Left ventricle myocardium inferior (tissue), 1 donor: ENCODE results near the gene SYT17. TPM values are rescaled to one million over a fixed set of nuclear protein-coding genes. Genes with fewer than 3 reads are reported as not detected.

ENCODE experiments used
- DNase-seq: peaks from one replicate; pipeline ENCODE4 v3.0.0-alpha.2; 2020
- H3K27ac ChIP-seq: fragments of 200-600 bp; replicated peaks from 2 replicates; pipeline ENCODE4 v1.8.0; 2021
- H3K27me3 ChIP-seq: fragments of 200-600 bp; 2 replicates; pipeline ENCODE4 v1.8.0; 2021; ENCODE audit warnings: low read depth
- H3K36me3 ChIP-seq: fragments of 200-600 bp; 2 replicates; pipeline ENCODE4 v1.8.0; 2021
- H3K4me1 ChIP-seq: fragments of 200-600 bp; 2 replicates; pipeline ENCODE4 v1.8.0; 2021
- H3K4me3 ChIP-seq: fragments of 200-600 bp; 2 replicates; pipeline ENCODE4 v1.8.0; 2021; ENCODE audit warnings: mild to moderate bottlenecking, moderate library complexity
- H3K9me3 ChIP-seq: fragments of 200-600 bp; replicated peaks from 2 replicates; pipeline ENCODE4 v1.8.0; 2021
- intact Hi-C: fragments of 100-400 bp; cut with micrococcal nuclease; formaldehyde crosslinking; loops from one replicate; pipeline ENCODE4 v1.11.0; 2022
- total RNA-seq: library from RNA; stranded (reverse); fragmentation: NEBNext Ultra II Directional; extraction: Animal tissue kit (Norgen Biotek cat#: 25700); gene quantifications from one replicate; pipeline ENCODE4 v1.2.1, GENCODE V29; 2021
- TF ChIP-seq, protein P1 (sequence below): fragments of 200-600 bp; IDR thresholded peaks from 2 replicates; pipeline ENCODE4 v1.8.0; 2021; ENCODE audit warnings: antibody characterized with exemption, mild to moderate bottlenecking, borderline replicate concordance
- donor health status: DM: no; HTN: yes; CAD: no; lungs with severe emphysema.

SYT17 gene
- total RNA-seq, 1 donor from 2014 or later = 0.49 TPM

DNA sequence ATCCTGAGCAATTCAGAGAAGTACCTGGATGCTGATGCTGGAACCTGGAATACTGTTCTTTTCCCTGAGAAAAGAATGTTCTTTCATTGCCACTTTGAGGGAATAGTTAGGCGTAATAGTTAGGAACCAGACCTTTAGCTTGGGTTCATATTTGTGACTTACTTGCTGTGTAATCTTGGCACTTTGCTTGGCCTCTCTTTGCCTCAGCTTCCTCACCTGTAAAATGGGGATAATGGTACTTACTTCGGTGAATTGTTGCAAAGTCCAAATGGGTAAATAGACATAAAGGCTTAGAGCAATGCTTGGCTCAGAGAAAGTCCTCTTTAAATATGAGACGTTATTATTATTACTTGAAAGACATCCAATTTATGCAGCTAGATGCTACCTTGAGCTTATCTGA, 62.5 kb downstream of the SYT17 start:
- Histone ChIP-seq H3K27me3 (no peaks in the 10 kb centered on the region), H3K9me3 (peaks cover 21% of the 10 kb centered on the region), H3K27ac (no peak overlapping the region), H3K36me3 (peaks cover 18% of the 10 kb centered on the region), H3K4me3 (no peak overlapping the region), H3K4me1 (no peaks in the 10 kb centered on the region)
- TF ChIP-seq, protein P1, sequence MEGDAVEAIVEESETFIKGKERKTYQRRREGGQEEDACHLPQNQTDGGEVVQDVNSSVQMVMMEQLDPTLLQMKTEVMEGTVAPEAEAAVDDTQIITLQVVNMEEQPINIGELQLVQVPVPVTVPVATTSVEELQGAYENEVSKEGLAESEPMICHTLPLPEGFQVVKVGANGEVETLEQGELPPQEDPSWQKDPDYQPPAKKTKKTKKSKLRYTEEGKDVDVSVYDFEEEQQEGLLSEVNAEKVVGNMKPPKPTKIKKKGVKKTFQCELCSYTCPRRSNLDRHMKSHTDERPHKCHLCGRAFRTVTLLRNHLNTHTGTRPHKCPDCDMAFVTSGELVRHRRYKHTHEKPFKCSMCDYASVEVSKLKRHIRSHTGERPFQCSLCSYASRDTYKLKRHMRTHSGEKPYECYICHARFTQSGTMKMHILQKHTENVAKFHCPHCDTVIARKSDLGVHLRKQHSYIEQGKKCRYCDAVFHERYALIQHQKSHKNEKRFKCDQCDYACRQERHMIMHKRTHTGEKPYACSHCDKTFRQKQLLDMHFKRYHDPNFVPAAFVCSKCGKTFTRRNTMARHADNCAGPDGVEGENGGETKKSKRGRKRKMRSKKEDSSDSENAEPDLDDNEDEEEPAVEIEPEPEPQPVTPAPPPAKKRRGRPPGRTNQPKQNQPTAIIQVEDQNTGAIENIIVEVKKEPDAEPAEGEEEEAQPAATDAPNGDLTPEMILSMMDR = no peak
- DNase-seq = no peak
- intact Hi-C loops = no loop called here

DNA sequence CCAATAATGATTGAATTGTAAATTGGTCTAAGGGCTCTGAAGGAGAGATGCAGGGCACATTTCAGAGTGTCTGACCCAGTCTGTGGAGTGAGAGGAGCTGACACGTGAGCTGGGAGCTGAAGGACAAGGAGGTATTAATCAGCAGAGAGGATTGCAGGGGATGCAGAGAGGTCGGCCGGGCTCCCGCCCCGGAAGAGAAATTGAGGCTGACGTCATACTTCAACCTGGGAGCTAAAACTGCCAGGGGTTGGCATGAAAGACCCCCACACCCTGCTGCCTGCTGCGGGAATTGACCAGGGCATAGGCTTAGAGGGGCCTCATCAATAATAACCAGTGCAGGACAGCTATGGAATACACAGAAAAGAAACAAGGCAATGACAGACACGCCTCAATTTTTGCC, 63.8 kb downstream of the SYT17 start:
- Histone ChIP-seq H3K4me1 (no peaks in the 10 kb centered on the region), H3K36me3 (peaks cover 12% of the 10 kb centered on the region), H3K27me3 (no peaks in the 10 kb centered on the region), H3K4me3 (no peak overlapping the region), H3K27ac (no peak overlapping the region), H3K9me3 (peaks cover 29% of the 10 kb centered on the region)
- intact Hi-C loops = no loop called here
- DNase-seq = no peak
- TF ChIP-seq, protein P1 = no peak

DNA sequence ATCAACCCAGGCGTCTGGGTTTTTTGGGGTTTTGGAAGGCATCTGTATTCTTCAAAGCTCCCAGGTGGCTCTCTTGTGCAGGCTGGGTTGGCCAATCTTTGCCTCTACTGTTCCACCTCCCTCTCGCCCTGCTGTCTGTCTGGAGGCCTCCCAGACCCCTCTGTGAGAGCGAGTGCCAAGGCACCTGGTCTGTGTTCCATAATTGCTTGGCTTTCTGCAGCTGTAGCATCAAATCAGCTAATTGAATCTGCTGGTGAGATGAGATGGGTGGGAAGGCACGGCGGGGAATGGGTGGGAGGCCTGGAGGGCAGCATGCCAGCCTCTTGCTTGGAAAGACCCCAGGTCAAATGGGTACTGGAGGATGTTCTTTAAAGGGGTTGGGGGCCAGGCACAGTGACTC, 64.9 kb downstream of the SYT17 start:
- intact Hi-C loops = no loop called here
- TF ChIP-seq, protein P1 = no peak
- no peak overlapping the region for H3K27ac ChIP-seq
- no peaks in the 10 kb centered on the region for H3K4me1 ChIP-seq
- peaks cover 29% of the 10 kb centered on the region for H3K9me3 ChIP-seq
- H3K4me3 ChIP-seq = no peak overlapping the region
- DNase-seq = no peak
- H3K36me3 ChIP-seq = peaks cover 12% of the 10 kb centered on the region
- H3K27me3 ChIP-seq = no peaks in the 10 kb centered on the region

DNA sequence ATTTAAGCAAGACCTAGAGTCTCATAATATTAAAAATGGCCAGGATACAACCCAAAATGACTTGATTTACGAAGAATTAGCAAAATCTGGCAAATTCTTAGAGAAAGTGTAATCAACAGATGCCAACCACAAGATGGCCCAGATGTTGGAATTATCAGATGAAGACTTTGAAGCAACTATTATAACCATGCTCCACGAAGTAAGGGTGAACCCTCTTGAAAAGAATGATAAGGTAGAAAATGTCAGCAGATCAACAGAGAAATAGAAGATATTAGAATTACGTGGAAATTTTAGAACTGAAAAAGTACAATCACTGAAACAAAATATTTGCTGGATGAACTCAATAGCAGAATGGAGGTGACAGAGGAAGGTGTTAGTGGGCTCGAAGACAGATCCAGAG, 67.4 kb downstream of the SYT17 start:
- TF ChIP-seq, protein P1 = no peak
- H3K4me3 ChIP-seq = no peak overlapping the region
- peaks cover 8% of the 10 kb centered on the region for H3K36me3 ChIP-seq
- no peak overlapping the region for H3K27ac ChIP-seq
- no peaks in the 10 kb centered on the region for H3K4me1 ChIP-seq
- intact Hi-C loops = no loop called here
- H3K27me3 ChIP-seq = no peaks in the 10 kb centered on the region
- H3K9me3 ChIP-seq = peaks cover 36% of the 10 kb centered on the region
- DNase-seq = no peak

DNA sequence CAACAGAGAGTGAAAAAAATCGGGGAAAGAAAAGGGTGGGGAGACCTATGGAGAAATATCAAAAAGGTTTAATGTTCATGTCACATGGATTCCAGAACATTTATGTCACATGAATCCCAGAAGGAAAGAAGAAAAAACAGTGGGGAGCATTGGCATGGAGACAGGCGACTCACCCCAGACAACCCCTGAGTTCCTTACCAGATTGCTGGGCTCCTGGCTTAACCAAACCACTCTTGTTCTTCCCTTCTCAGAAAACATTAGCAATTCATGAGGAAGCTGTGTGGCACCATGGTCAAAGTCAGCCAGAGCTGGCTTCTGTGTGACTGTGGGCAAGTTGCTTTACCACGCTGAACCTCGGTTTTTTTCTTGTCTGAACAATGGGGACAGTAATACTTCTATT, 67.8 kb downstream of the SYT17 start:
- no peaks in the 10 kb centered on the region for H3K27me3 ChIP-seq
- H3K9me3 ChIP-seq = peaks cover 36% of the 10 kb centered on the region
- H3K4me1 ChIP-seq = no peaks in the 10 kb centered on the region
- intact Hi-C loops = no loop called here
- peaks cover 8% of the 10 kb centered on the region for H3K36me3 ChIP-seq
- no peak overlapping the region for H3K4me3 ChIP-seq
- no peak for DNase-seq
- H3K27ac ChIP-seq = no peak overlapping the region
- TF ChIP-seq, protein P1 = no peak

DNA sequence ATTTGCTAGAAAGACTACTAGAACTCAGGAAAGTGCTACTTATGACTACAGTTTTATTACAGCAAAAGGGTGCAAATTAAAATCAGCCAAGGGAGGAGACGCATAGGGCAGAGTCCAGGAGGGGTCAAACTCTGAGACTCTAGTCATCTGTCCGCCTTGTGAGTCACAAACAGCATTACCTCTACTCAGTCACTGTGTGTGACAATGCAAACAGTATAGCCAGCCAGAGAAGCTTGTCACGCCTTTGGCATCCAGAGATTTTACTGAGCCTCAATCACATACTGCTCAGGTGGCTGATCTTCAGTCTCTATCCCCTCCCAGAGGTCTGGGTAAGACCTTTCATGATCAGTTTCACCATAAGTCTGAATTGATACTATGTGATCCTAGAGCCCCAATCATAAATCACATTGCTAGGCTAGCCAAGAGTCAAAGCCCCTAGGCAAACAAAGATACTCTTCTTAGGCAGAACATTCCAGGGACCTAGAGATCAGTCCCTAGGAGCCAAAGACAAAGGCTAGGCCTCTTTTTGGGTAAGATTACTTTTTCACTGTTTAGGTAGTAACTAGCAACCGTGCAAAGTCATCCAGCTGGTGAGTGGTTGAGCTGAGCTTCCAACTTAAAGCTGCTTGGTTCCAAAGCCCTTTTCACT, 68.6 kb downstream of the SYT17 start:
- Histone ChIP-seq H3K4me3 (no peak overlapping the region), H3K4me1 (no peaks in the 10 kb centered on the region), H3K9me3 (peaks cover 36% of the 10 kb centered on the region), H3K27me3 (no peaks in the 10 kb centered on the region), H3K36me3 (peaks cover 8% of the 10 kb centered on the region), H3K27ac (no peak overlapping the region)
- DNase-seq = no peak
- intact Hi-C loops = no loop called here
- TF ChIP-seq, protein P1 = no peak
